T-helper 1 cell treated with Interleukin-12 subunit alpha and Interleukin-12 subunit beta and Interleukin-4 antibody, amounts not matched to agents 30 μg/mL and 1 μg/mL, for 36 hours (primary cell): ENCODE measurements around the gene MGST3.
"Not testable (repeated sequence)": the region's sequence is repeated elsewhere in the genome, so short reads cannot be mapped to it uniquely, and the experiment has no call there.

ENCODE experiments used
- H3K27ac Mint-ChIP-seq: one replicate; pipeline ENCODE4 v1.8.0; 2021; ENCODE audit warnings: mild to moderate bottlenecking, mixed read lengths
- H3K27me3 Mint-ChIP-seq: one replicate; pipeline ENCODE4 v1.8.0; 2021; ENCODE audit warnings: low read depth, mixed read lengths
- H3K36me3 Mint-ChIP-seq: one replicate; pipeline ENCODE4 v1.8.0; 2021; ENCODE audit warnings: low read depth, mixed read lengths
- H3K4me1 Mint-ChIP-seq: one replicate; pipeline ENCODE4 v1.8.0; 2021; ENCODE audit warnings: low read depth, mixed read lengths
- H3K4me3 Mint-ChIP-seq: one replicate; pipeline ENCODE4 v1.8.0; 2021; ENCODE audit warnings: mild to moderate bottlenecking, moderate library complexity, mixed read lengths
- H3K9me3 Mint-ChIP-seq: one replicate; pipeline ENCODE4 v1.8.0; 2021; ENCODE audit warnings: mixed read lengths

Gene MGST3

GRCh38 chr1:165686971-165687433 is 56.0 kb downstream of the MGST3 start:
- peak overlapping the region; percentile 6 for H3K27ac Mint-ChIP-seq
- H3K4me1 Mint-ChIP-seq, result peaks cover 35% of the 10 kb centered on the region
- H3K27me3 Mint-ChIP-seq, result no peaks in the 10 kb centered on the region
- peaks cover 59% of the 10 kb centered on the region for H3K36me3 Mint-ChIP-seq
- no peak overlapping the region for H3K4me3 Mint-ChIP-seq
- H3K9me3 Mint-ChIP-seq, result peaks cover 7% of the 10 kb centered on the region

- peaks cover 55% of the 10 kb centered on the region for H3K36me3 Mint-ChIP-seq
Measured at GRCh38 chr1:165688046-165688445, 57.0 kb downstream of the MGST3 start.

DNA sequence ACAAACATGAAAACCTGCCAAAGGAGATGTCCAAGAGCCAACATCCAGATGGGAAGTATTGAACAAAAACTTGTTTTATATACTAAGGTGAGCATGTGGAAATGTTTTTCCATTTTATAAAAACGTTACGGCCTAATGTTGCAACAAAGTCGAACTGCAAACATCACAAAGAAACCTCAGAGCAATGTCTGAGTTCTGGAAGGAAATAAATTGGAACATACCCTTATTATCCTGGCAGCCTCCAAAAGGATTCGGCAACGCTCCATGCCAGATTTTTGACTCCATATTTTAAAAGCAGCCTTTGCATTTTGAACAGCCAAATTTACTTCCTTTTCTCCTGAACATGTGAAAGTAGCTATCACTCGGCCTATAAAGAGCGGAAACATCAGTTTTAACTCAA is 64.0 kb downstream of the MGST3 start:
- no peaks in the 10 kb centered on the region for H3K27me3 Mint-ChIP-seq
- no peak overlapping the region for H3K4me3 Mint-ChIP-seq
- H3K4me1 Mint-ChIP-seq, result peaks cover 36% of the 10 kb centered on the region
- peaks cover 32% of the 10 kb centered on the region for H3K36me3 Mint-ChIP-seq
- H3K27ac Mint-ChIP-seq, result no peak overlapping the region
- H3K9me3 Mint-ChIP-seq, result no peaks in the 10 kb centered on the region

More at GRCh38 chr1:165688046-165688445, 57.0 kb downstream of the MGST3 start:
- H3K4me3 Mint-ChIP-seq, result no peak overlapping the region
- H3K9me3 Mint-ChIP-seq, result peaks cover 7% of the 10 kb centered on the region
- no peak overlapping the region for H3K27ac Mint-ChIP-seq
- peaks cover 38% of the 10 kb centered on the region for H3K4me1 Mint-ChIP-seq
- H3K27me3 Mint-ChIP-seq, result no peaks in the 10 kb centered on the region

- H3K27ac Mint-ChIP-seq, result peak overlapping the region; percentile 26
- no peaks in the 10 kb centered on the region for H3K27me3 Mint-ChIP-seq
- peak overlapping the region; percentile 76 for H3K4me3 Mint-ChIP-seq
- H3K9me3 Mint-ChIP-seq, result no peaks in the 10 kb centered on the region
- peaks cover 26% of the 10 kb centered on the region for H3K36me3 Mint-ChIP-seq
- H3K4me1 Mint-ChIP-seq, result peaks cover 31% of the 10 kb centered on the region
Measured at GRCh38 chr1:165696625-165697100, 65.6 kb downstream of the MGST3 start.

- no peaks in the 10 kb centered on the region for H3K27me3 Mint-ChIP-seq
- peak overlapping the region; percentile 98 for H3K27ac Mint-ChIP-seq
- peaks cover 18% of the 10 kb centered on the region for H3K36me3 Mint-ChIP-seq
- no peaks in the 10 kb centered on the region for H3K9me3 Mint-ChIP-seq
- H3K4me1 Mint-ChIP-seq, result peaks cover 23% of the 10 kb centered on the region
- peak overlapping the region; percentile 98 for H3K4me3 Mint-ChIP-seq
Measured at GRCh38 chr1:165697491-165697880, 66.5 kb downstream of the MGST3 start.

DNA sequence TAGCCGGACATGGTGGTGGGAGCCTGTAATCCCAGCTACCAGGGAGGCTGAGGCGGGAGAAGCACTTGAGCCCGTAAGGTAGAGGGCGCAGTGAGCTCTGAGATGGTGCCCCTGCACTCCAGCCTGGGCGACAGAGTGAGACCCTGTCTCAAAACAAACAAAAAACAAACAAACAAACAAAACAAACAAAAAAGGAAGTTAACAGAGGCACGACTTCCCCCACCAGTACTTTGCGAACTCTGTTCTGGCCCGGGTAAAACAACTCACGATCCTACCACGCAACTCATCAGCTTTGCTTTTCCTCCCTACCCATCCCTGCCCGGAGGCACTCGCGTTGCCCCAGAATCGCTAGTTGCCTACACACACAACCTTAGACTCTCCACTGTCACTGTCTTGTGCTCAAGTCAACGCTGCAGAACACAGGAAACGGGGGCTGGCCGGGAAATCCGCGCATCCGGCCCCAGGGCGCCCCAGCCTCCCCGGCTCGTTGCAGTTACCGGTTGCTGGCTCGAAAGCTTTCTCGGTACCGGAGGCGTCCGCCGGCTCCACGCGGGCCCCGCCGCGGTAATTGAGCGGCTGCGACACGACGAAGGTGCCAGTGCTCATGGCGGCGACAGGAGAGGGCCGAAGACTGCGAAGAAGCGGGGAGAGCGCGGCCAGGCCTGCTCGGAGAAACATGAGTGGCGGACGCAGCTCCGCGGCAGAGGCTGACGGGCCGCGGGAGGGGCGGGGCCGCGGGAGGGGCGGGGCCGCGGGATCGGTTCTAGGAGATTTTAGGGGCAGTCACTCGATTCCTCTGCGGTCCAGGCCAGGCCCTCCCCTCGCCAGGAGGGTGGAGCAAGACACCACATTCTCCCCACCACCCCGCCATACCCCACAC is 67.1 kb downstream of the MGST3 start, which contains the start of gene ALDH9A1:
ALDH9A1 (minus strand) TSS at position 682 of the 880 bp plus-strand sequence; CDS start at position 678, 4 bp downstream.
- Mint-ChIP-seq H3K36me3 (peaks cover 16% of the 10 kb centered on the region), H3K9me3 (no peaks in the 10 kb centered on the region), H3K4me3 (peak within 1 kb of the TSS; percentile 98), H3K27ac (peak within 1 kb of the TSS; percentile 98), H3K27me3 (no peaks in the 10 kb centered on the region), H3K4me1 (peaks cover 23% of the 10 kb centered on the region)

- Mint-ChIP-seq H3K4me1 (peaks cover 23% of the 10 kb centered on the region), H3K36me3 (peaks cover 11% of the 10 kb centered on the region)
Measured at GRCh38 chr1:165698761-165699052, 67.7 kb downstream of the MGST3 start.

DNA sequence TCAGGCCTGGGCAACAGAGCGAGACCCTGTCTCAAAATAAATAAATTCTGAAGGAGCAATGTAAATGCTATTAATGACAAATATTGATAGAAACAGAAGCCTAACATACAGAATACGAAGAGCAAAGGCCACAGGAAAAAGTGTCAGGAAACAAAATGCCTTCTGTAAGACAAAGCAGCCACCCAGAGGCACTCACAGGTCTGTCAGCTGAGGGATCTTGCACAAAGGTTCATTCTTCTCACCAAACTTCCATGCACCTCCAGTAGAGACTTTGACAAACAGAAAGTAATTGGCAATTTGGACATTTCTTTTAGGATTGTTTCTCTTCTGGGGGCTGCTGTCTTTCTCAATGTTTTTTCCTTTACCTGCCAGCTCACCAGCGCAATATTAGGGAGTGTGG is 68.5 kb downstream of the MGST3 start:
- Mint-ChIP-seq H3K27ac (no peak overlapping the region), H3K4me1 (peaks cover 22% of the 10 kb centered on the region), H3K36me3 (peaks cover 6% of the 10 kb centered on the region), H3K27me3 (no peaks in the 10 kb centered on the region), H3K9me3 (no peaks in the 10 kb centered on the region), H3K4me3 (no peak overlapping the region)

More at GRCh38 chr1:165698761-165699052, 67.7 kb downstream of the MGST3 start:
- no peaks in the 10 kb centered on the region for H3K9me3 Mint-ChIP-seq
- H3K27me3 Mint-ChIP-seq, result no peaks in the 10 kb centered on the region
- peak overlapping the region; percentile 98 for H3K4me3 Mint-ChIP-seq
- peak overlapping the region; percentile 90 for H3K27ac Mint-ChIP-seq

GRCh38 chr1:165701922-165702321 is 70.9 kb downstream of the MGST3 start:
- H3K9me3 Mint-ChIP-seq, H3K4me3 Mint-ChIP-seq, H3K27ac Mint-ChIP-seq, H3K36me3 Mint-ChIP-seq, H3K27me3 Mint-ChIP-seq: not testable (repeated sequence)
- H3K4me1 Mint-ChIP-seq, result peaks cover 11% of the 10 kb centered on the region

GRCh38 chr1:165703648-165704047 is 72.6 kb downstream of the MGST3 start:
- no peak overlapping the region for H3K4me3 Mint-ChIP-seq
- peaks cover 22% of the 10 kb centered on the region for H3K27me3 Mint-ChIP-seq
- H3K36me3 Mint-ChIP-seq, result no peaks in the 10 kb centered on the region
- H3K4me1 Mint-ChIP-seq, result peaks cover 2% of the 10 kb centered on the region
- H3K27ac Mint-ChIP-seq, result no peak overlapping the region
- no peaks in the 10 kb centered on the region for H3K9me3 Mint-ChIP-seq
